Caco-2 (cell line): Measurements from ENCODE around the gene ENTPD8. TPM values are rescaled to one million over a fixed set of nuclear protein-coding genes. Genes with fewer than 3 reads are reported as not detected.
"Not testable (repeated sequence)": the region's sequence is repeated elsewhere in the genome, so short reads cannot be mapped to it uniquely, and the experiment has no call there.

Source experiments
- BruUV-seq: library from RNA; stranded (reverse); fragments of 400-500 nt; replicated peaks from 2 replicates; lab custom pipeline; 2021; lab: Mats Ljungman, UMichigan
- CTCF ChIA-PET: fragments of 300-600 bp; sonication (Branson Sonifier 250); formaldehyde crosslinking; loops from one replicate; lab custom pipeline; 2022; ENCODE audit warnings: antibody characterized with exemption; lab: Charles Lee
- POLR2A ChIA-PET: fragments of 300-600 bp; sonication (Branson Sonifier 250); formaldehyde crosslinking; loops from one replicate; lab custom pipeline; 2022; ENCODE audit warnings: antibody characterized with exemption; lab: Charles Lee
- DNase-seq, 2 experiments: peaks; one replicate each; pipeline versions ENCODE4 v3.0.0 to v3.0.0-alpha.2; 2020 to 2022
- H3K27me3 ChIP-seq: replicated peaks from 2 replicates; pipeline ENCODE4 v1.6.0; 2011; ENCODE audit warnings: low read length; ENCODE audit not compliant: control insufficient read depth, insufficient read depth
- H3K36me3 ChIP-seq: 2 replicates; pipeline ENCODE4 v1.5.1; 2011; ENCODE audit warnings: low read length; ENCODE audit not compliant: control insufficient read depth, insufficient read depth
- H3K4me1 ChIP-seq: fragments of 250-450 bp; sonication (Bioruptor Pico); 2 replicates; pipeline ENCODE4 v1.5.1; 2020; ENCODE audit warnings: mild to moderate bottlenecking
- H3K4me3 ChIP-seq: 2 replicates; pipeline ENCODE4 v1.5.1; 2011; ENCODE audit warnings: low read depth, mild to moderate bottlenecking, control low read depth, low read length
- H3K9me3 ChIP-seq: fragments of 250-450 bp; sonication (Bioruptor Pico); 2 replicates; pipeline ENCODE4 v1.5.1; 2020; ENCODE audit warnings: mild to moderate bottlenecking, moderate library complexity
- H3K27ac Mint-ChIP-seq: one replicate; pipeline ENCODE4 v1.8.0; 2022; ENCODE audit warnings: mixed read lengths; ENCODE audit not compliant: unreplicated experiment
- H3K27me3 Mint-ChIP-seq: one replicate; pipeline ENCODE4 v1.8.0; 2022; ENCODE audit warnings: mixed read lengths; ENCODE audit not compliant: insufficient read depth, unreplicated experiment
- H3K36me3 Mint-ChIP-seq: one replicate; pipeline ENCODE4 v1.8.0; 2022; ENCODE audit warnings: mild to moderate bottlenecking, mixed read lengths; ENCODE audit not compliant: insufficient read depth, unreplicated experiment
- H3K4me1 Mint-ChIP-seq: one replicate; pipeline ENCODE4 v1.8.0; 2022; ENCODE audit warnings: low read depth, mixed read lengths; ENCODE audit not compliant: unreplicated experiment
- H3K4me3 Mint-ChIP-seq: one replicate; pipeline ENCODE4 v1.8.0; 2022; ENCODE audit warnings: mild to moderate bottlenecking, moderate library complexity, mixed read lengths; ENCODE audit not compliant: unreplicated experiment
- H3K9me3 Mint-ChIP-seq: one replicate; pipeline ENCODE4 v1.8.0; 2022; ENCODE audit warnings: mixed read lengths; ENCODE audit not compliant: unreplicated experiment
- intact Hi-C: fragments of 100-400 bp; cut with micrococcal nuclease; formaldehyde crosslinking; loops from one replicate; pipeline ENCODE4 v1.10.0; 2022; ENCODE audit not compliant: unreplicated experiment
- total RNA-seq: library from RNA; stranded (reverse); gene quantifications from 2 replicates; pipeline ENCODE4 v1.2.3, GENCODE V29; 2022
- TF ChIP-seq, protein P1 (sequence below), 2 experiments: fragments of 200-600 bp in 1 of 2; IDR thresholded peaks; 1 replicate in 1 of 2; 2 replicates in 1 of 2; pipeline versions ENCODE4 v1.5.1 to v1.8.0; 2011 to 2022; ENCODE audit warnings: antibody characterized with exemption in 1 of 2, control low read depth in 1 of 2, inconsistent platforms in 1 of 2, low read depth in 1 of 2, low read length in 1 of 2, mild to moderate bottlenecking in 1 of 2, moderate library complexity in 1 of 2; ENCODE audit not compliant: insufficient read depth in 1 of 2, severe bottlenecking in 1 of 2, unreplicated experiment in 1 of 2

Gene ENTPD8
- total RNA-seq, 1 experiment from 2014 or later: 8.6 TPM

DNA sequence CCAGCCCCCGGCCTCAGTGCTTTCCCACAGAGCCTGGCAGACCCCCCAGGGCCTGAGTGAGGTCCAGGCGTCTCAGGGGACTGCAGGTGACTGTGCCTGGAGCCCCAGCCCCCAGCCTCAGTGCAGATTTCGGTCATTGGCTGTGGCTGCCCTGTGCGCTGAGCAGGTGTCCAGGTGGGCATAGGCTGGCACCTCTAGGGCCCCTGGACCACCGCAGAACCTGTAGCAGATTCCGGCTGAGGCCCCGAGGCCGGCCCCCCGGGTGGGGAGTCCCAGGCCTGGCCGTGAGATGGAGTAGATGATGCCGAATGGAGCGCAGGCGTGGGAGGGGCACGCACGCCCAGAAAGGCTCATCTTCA is 30.3 kb downstream of the ENTPD8 start:
- Histone ChIP-seq H3K27me3 (no peaks in the 10 kb centered on the region), H3K4me1 (no peaks in the 10 kb centered on the region), H3K36me3 (no peaks in the 10 kb centered on the region), H3K4me3 (no peak overlapping the region), H3K9me3 (no peaks in the 10 kb centered on the region)
- intact Hi-C loops: no loop called here
- Mint-ChIP-seq H3K9me3 (no peaks in the 10 kb centered on the region), H3K36me3 (peaks cover 11% of the 10 kb centered on the region), H3K27ac (no peak overlapping the region), H3K4me3 (no peak overlapping the region), H3K4me1 (no peaks in the 10 kb centered on the region), H3K27me3 (no peaks in the 10 kb centered on the region)
- no peak for DNase-seq
- POLR2A ChIA-PET: no interaction called here
- BruUV-seq: no TSS peak
- TF ChIP-seq, protein P1, sequence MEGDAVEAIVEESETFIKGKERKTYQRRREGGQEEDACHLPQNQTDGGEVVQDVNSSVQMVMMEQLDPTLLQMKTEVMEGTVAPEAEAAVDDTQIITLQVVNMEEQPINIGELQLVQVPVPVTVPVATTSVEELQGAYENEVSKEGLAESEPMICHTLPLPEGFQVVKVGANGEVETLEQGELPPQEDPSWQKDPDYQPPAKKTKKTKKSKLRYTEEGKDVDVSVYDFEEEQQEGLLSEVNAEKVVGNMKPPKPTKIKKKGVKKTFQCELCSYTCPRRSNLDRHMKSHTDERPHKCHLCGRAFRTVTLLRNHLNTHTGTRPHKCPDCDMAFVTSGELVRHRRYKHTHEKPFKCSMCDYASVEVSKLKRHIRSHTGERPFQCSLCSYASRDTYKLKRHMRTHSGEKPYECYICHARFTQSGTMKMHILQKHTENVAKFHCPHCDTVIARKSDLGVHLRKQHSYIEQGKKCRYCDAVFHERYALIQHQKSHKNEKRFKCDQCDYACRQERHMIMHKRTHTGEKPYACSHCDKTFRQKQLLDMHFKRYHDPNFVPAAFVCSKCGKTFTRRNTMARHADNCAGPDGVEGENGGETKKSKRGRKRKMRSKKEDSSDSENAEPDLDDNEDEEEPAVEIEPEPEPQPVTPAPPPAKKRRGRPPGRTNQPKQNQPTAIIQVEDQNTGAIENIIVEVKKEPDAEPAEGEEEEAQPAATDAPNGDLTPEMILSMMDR (IDR thresholded peaks at IDR 0.05; ENCODE audit: insufficient read depth in 1 of 2, low read depth in 1 of 2, low read length in 1 of 2, severe bottlenecking in 1 of 2, unreplicated experiment in 1 of 2): no peak
- CTCF ChIA-PET: no interaction called here

DNA sequence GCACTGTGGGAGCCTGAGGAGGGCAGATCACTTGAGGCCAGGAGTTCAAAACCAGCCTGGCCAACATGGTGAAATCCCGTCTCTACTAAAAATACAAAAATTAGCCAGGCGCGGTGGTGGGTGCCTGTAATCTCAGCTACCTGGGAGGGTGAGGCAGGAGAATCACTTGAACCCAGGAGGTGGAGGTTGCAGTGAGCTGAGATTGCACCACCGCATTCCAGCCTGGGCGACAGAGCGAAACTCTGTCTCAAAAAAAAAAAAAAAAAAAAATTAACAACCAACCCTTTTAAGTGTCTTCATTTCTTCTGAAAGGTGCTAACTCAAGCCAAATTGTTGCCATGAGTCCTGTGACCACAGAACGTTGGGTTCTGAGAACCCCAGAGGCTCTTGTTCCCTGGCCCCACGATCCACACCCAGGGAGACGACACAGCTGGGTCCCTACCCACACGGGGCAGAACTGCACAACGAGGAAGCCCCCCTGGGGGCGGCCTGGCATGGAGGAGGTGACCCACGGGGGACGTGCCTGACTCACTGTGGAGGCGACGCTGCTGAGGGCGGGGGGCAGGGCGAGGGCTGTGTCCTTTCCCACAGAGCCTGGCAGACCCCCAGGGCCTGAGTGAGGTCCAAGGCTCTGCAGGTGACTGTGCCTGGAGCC is 30.8 kb downstream of the ENTPD8 start:
- peaks cover 11% of the 10 kb centered on the region for H3K36me3 Mint-ChIP-seq
- H3K27ac Mint-ChIP-seq, H3K9me3 Mint-ChIP-seq, H3K4me3 ChIP-seq, H3K4me1 Mint-ChIP-seq, H3K27me3 ChIP-seq, H3K27me3 Mint-ChIP-seq, intact Hi-C loops, BruUV-seq, DNase-seq, H3K4me3 Mint-ChIP-seq, H3K4me1 ChIP-seq, H3K9me3 ChIP-seq, H3K36me3 ChIP-seq: not testable (repeated sequence)
- ChIA-PET POLR2A (interaction anchor here (0.6 kb wide), 1 partner anchor 169 kb away, joined by 3 read pairs; no protein-coding TSS in a partner anchor), CTCF (interaction anchor here (0.6 kb wide), 1 partner anchor 325 kb away, joined by 3 read pairs; no protein-coding TSS in a partner anchor)

DNA sequence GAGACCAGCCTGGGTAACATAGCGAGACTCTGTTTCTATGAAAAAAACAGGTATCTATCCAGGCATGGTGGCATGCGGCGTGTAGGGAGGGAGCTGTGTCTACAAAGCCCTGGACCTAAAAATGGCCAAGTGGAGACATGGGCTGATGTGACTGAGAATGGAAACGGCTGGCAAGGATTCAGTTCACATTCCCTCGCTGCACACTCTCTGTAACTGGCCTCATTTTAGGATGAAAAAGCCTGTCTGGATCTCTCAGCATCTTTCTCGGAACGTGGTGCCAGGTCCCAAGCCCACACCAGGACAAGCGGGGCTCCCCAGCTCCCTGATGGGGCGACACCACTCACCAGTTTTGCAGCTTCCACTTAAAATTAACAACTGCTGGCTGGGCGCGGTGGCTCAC is 31.6 kb downstream of the ENTPD8 start:
- POLR2A ChIA-PET: no interaction called here

More for the DNA sequence above, 31.6 kb downstream of the ENTPD8 start:
- Histone ChIP-seq H3K9me3 (no peaks in the 10 kb centered on the region), H3K27me3 (no peaks in the 10 kb centered on the region), H3K4me1 (no peaks in the 10 kb centered on the region), H3K4me3 (no peak overlapping the region), H3K36me3 (no peaks in the 10 kb centered on the region)
- H3K36me3 Mint-ChIP-seq: peaks cover 8% of the 10 kb centered on the region
- H3K9me3 Mint-ChIP-seq: no peaks in the 10 kb centered on the region
- H3K4me1 Mint-ChIP-seq: no peaks in the 10 kb centered on the region
- no peaks in the 10 kb centered on the region for H3K27me3 Mint-ChIP-seq
- BruUV-seq: no TSS peak
- CTCF ChIA-PET: no interaction called here
- H3K4me3 Mint-ChIP-seq: no peak overlapping the region
- no peak overlapping the region for H3K27ac Mint-ChIP-seq
- DNase-seq: no peak
- intact Hi-C loops: no loop called here
- TF ChIP-seq, protein P1 (IDR thresholded peaks at IDR 0.05; ENCODE audit: insufficient read depth in 1 of 2, low read depth in 1 of 2, low read length in 1 of 2, severe bottlenecking in 1 of 2, unreplicated experiment in 1 of 2): no peak
